HepG2 (cell line): ENCODE measurements around the gene PHACTR3. TPM values are rescaled to one million over a fixed set of nuclear protein-coding genes. Genes with fewer than 3 reads are reported as not detected.

ENCODE experiments used
- ATAC-seq: fragments of 200-7000 bp; cut with Tn5 transposase; 3 replicates; pipeline ENCODE4 v1.9.1; 2020; ENCODE audit warnings: mild to moderate bottlenecking, moderate library complexity
- BruUV-seq: library from RNA; stranded (reverse); fragments of 400-500 nt; replicated peaks from 2 replicates; lab custom pipeline; 2021; lab: Mats Ljungman, UMichigan
- CTCF ChIA-PET: fragments of 300-600 bp; formaldehyde crosslinking; extraction: SDS; loops from one replicate; lab custom pipeline; 2021; ENCODE audit warnings: low total read pairs, inconsistent platforms, low intra/inter-chr PET ratio; lab: Yijun Ruan, JAX
- POLR2A ChIA-PET: fragments of 350-600 bp; sonication (Branson Sonifier 250); formaldehyde crosslinking; loops from one replicate; lab custom pipeline; 2020; ENCODE audit warnings: antibody characterized with exemption, inconsistent platforms; lab: Yijun Ruan, JAX
- DNase-seq: peaks from one replicate; pipeline ENCODE4 v3.0.0-alpha.2; 2015; ENCODE audit warnings: low spot score
- FAIRE-seq: peaks from 3 replicates; lab custom pipeline; 2011; peaks lifted over from hg19 to GRCh38; lab: Jason Lieb, UNC
- H2AFZ ChIP-seq: one replicate; pipeline ENCODE4 v1.6.1; 2011; ENCODE audit warnings: low read length, inconsistent platforms
- H3K27ac ChIP-seq: fragments of 300-600 bp; 3 replicates; pipeline ENCODE4 v1.8.0; 2011; ENCODE audit warnings: mixed run types, mild to moderate bottlenecking, mixed read lengths, low read length, inconsistent platforms; ENCODE audit not compliant: insufficient read depth; ENCODE audit errors: extremely low read length
- H3K27me3 ChIP-seq, 2 experiments: fragments of 200-600 bp in 1 of 2; 2 replicates in 1 of 2; 3 replicates in 1 of 2; pipeline versions ENCODE4 v1.6.0 to v1.8.0; 2011; ENCODE audit warnings: low read length in 2 of 2, mild to moderate bottlenecking in 2 of 2, moderate library complexity in 2 of 2, inconsistent platforms in 1 of 2; ENCODE audit not compliant: insufficient read depth in 2 of 2, control insufficient read depth in 1 of 2
- H3K36me3 ChIP-seq, 2 experiments: fragments of 200-600 bp in 1 of 2; replicated peaks in 1 of 2; 2 replicates in 1 of 2; 3 replicates in 1 of 2; pipeline versions ENCODE4 v1.5.1 to v1.8.0; 2011; ENCODE audit warnings: low read length in 2 of 2, inconsistent platforms in 1 of 2; ENCODE audit not compliant: insufficient read depth in 2 of 2, control insufficient read depth in 1 of 2
- H3K4me1 ChIP-seq: 2 replicates; pipeline ENCODE4 v1.5.1; 2012; ENCODE audit warnings: low read length, inconsistent platforms; ENCODE audit not compliant: insufficient read depth
- H3K4me2 ChIP-seq: 2 replicates; pipeline ENCODE4 v1.6.0; 2011; ENCODE audit warnings: low read depth, low read length, inconsistent platforms
- H3K4me3 ChIP-seq, 3 experiments: fragments of 200-600 bp in 1 of 3; sonication (generic), shearing (Covaris generic) in 1 of 3; replicated peaks in 1 of 3; 2 replicates each; pipeline ENCODE4 v1.5.1; 2011 to 2016; ENCODE audit warnings: low read length in 3 of 3, inconsistent platforms in 2 of 3, low read depth in 2 of 3, mild to moderate bottlenecking in 2 of 3, control low read depth in 1 of 3, mixed read lengths in 1 of 3; ENCODE audit not compliant: insufficient read depth in 1 of 3
- H3K79me2 ChIP-seq: one replicate; pipeline ENCODE4 v1.6.1; 2011; ENCODE audit warnings: low read length, inconsistent platforms; ENCODE audit not compliant: insufficient read depth
- H3K9ac ChIP-seq: 2 replicates; pipeline ENCODE4 v1.6.0; 2011; ENCODE audit warnings: mild to moderate bottlenecking, low read depth, low read length, inconsistent platforms; ENCODE audit not compliant: insufficient read depth
- H3K9me3 ChIP-seq: 2 replicates; pipeline ENCODE4 v1.5.1; 2012; ENCODE audit warnings: mild to moderate bottlenecking, low read length
- H4K20me1 ChIP-seq: 2 replicates; pipeline ENCODE4 v1.6.0; 2011; ENCODE audit warnings: inconsistent platforms, mild to moderate bottlenecking, low read length, moderate library complexity; ENCODE audit not compliant: insufficient read depth
- FOSL1 ChIP-seq: sonication (generic); formaldehyde crosslinking; IDR thresholded peaks from 2 replicates; pipeline ENCODE4 v1.9.0; 2021; ENCODE audit warnings: missing genetic modification reagents, borderline replicate concordance
- MAFF ChIP-seq: IDR thresholded peaks from 2 replicates; pipeline ENCODE4 v1.6.1; 2011; ENCODE audit warnings: low read depth, low read length, improper control_type of control experiment
- NFYC ChIP-seq: IDR thresholded peaks from 2 replicates; pipeline ENCODE4 v1.6.1; 2016; ENCODE audit warnings: missing genetic modification reagents, missing compliant biosample characterization
- RARA ChIP-seq: IDR thresholded peaks from 2 replicates; pipeline ENCODE4 v1.6.1; 2016; ENCODE audit warnings: missing genetic modification reagents, missing compliant biosample characterization
- REPIN1 ChIP-seq: sonication (generic); formaldehyde crosslinking; IDR thresholded peaks from 2 replicates; pipeline ENCODE4 v1.8.0; 2022; ENCODE audit warnings: missing genetic modification reagents, low read depth, mild to moderate bottlenecking, borderline replicate concordance
- SAFB2 ChIP-seq: sonication (generic); formaldehyde crosslinking; IDR thresholded peaks from 2 replicates; pipeline ENCODE4 v1.5.1; 2020; ENCODE audit warnings: missing genetic modification reagents, low read depth, mild to moderate bottlenecking, borderline replicate concordance
- SMARCC2 ChIP-seq: fragments of 450-650 bp; IDR thresholded peaks from 2 replicates; pipeline ENCODE4 v1.6.1; 2017; ENCODE audit warnings: antibody characterized with exemption, mild to moderate bottlenecking
- SMYD3 ChIP-seq: sonication (generic); formaldehyde crosslinking; IDR thresholded peaks from 2 replicates; pipeline ENCODE4 v1.8.1; 2023; ENCODE audit warnings: mild to moderate bottlenecking, missing genetic modification reagents
- STAG1 ChIP-seq: sonication (generic); formaldehyde crosslinking; IDR thresholded peaks from 2 replicates; pipeline ENCODE4 v1.4.0; 2020; ENCODE audit warnings: missing genetic modification reagents
- ZBTB1 ChIP-seq: sonication (generic); formaldehyde crosslinking; IDR thresholded peaks from 2 replicates; pipeline ENCODE4 v1.4.0; 2020; ENCODE audit warnings: missing genetic modification reagents, borderline replicate concordance
- ZMYM2 ChIP-seq: sonication (generic); formaldehyde crosslinking; IDR thresholded peaks from 2 replicates; pipeline ENCODE4 v1.8.0; 2022; ENCODE audit warnings: mild to moderate bottlenecking, missing genetic modification reagents
- ZNF251 ChIP-seq: sonication (generic); formaldehyde crosslinking; IDR thresholded peaks from 2 replicates; pipeline ENCODE4 v1.9.0; 2021; ENCODE audit warnings: mild to moderate bottlenecking, missing genetic modification reagents
- ZNF350 ChIP-seq: sonication (generic); formaldehyde crosslinking; IDR thresholded peaks from 2 replicates; pipeline ENCODE4 v1.4.0; 2020; ENCODE audit warnings: mild to moderate bottlenecking, low read depth, missing genetic modification reagents, borderline replicate concordance
- ZNF839 ChIP-seq: sonication (generic); formaldehyde crosslinking; IDR thresholded peaks from 2 replicates; pipeline ENCODE4 v1.4.0; 2020; ENCODE audit warnings: missing genetic modification reagents, mild to moderate bottlenecking, borderline replicate concordance
- WGBS: methylation state at CpG from one replicate; pipeline ENCODE4 v1.1.6; 2017; ENCODE audit warnings: low lambda C conversion rate; 5-methylcytosine and 5-hydroxymethylcytosine counted together
- in situ Hi-C: cut with HindIII; loops from 2 replicates; pipeline ENCODE4 v1.10.0; 2017; ENCODE audit warnings: low pct_unique_long_range_greater_than_20kb; ENCODE audit not compliant: extremely low pct_ligation_motif_present
- intact Hi-C: fragments of 100-400 bp; cut with micrococcal nuclease; formaldehyde crosslinking; loops from one replicate; pipeline ENCODE4 v1.10.0; 2022; ENCODE audit not compliant: unreplicated experiment
- polyA plus RNA-seq, 8 experiments: library from polyadenylated mRNA; depleted of rRNA in 3 of 8; stranded (reverse) in 7 of 8; unstranded in 1 of 8; fragments of >200 nt; fragmentation: Illumina TruSeq in 4 of 8; extraction: Trizol in 4 of 8; gene quantifications; 2 replicates each; pipeline versions ENCODE4 v1.2.1 to v1.2.3, GENCODE V29; 2011 to 2016; ENCODE audit warnings: low read depth in 4 of 8, missing spikeins in 1 of 8, mixed read lengths in 1 of 8; ENCODE audit not compliant: insufficient read depth in 1 of 8
- total RNA-seq, 5 experiments: library from RNA; depleted of rRNA; stranded (reverse); fragments of >200 nt; fragmentation: Illumina TruSeq; extraction: Trizol; gene quantifications; 2 replicates each; pipeline ENCODE4 v1.2.3, GENCODE V29; 2016; ENCODE audit warnings: low read depth in 1 of 5
- TF ChIP-seq, protein P1 (sequence below): sonication (generic); formaldehyde crosslinking; IDR thresholded peaks from 2 replicates; pipeline ENCODE4 v1.5.1; 2020; ENCODE audit warnings: mild to moderate bottlenecking, missing genetic modification reagents, moderate library complexity
- TF ChIP-seq, protein P2 (sequence below): sonication (generic); formaldehyde crosslinking; IDR thresholded peaks from 2 replicates; pipeline ENCODE4 v1.8.1; 2022; ENCODE audit warnings: low read depth, mild to moderate bottlenecking, missing genetic modification reagents
- TF ChIP-seq, protein P3 (sequence below): fragments of 450-650 bp; IDR thresholded peaks from 2 replicates; pipeline ENCODE4 v1.6.1; 2016

The PHACTR3 gene
- total and polyA plus RNA-seq, 2 of the 13 experiments (the other 11 are each of a cell fraction or from before 2014, with no cell fraction given), result not detected

DNA sequence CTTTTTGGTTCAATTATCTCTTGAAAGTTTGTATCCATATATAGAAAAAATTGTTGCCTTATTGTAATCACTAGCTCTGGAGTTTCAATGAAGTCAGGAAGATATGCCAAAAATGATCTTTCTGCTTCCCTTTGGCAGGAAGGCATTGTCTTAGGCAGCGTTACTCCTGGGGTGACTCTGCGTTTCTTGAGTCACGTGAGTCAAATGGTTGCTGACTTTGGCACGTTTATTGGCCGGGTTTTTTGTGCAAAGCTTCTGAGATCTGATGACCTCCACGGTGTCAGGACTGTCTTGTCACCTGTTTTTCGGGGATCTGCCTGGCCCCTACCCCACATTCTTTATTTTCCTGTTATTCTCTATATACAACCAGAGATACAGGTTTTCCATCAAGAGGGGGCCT lies 10.4 kb downstream of the PHACTR3 start (continued):
- TF ChIP-seq, protein P1, sequence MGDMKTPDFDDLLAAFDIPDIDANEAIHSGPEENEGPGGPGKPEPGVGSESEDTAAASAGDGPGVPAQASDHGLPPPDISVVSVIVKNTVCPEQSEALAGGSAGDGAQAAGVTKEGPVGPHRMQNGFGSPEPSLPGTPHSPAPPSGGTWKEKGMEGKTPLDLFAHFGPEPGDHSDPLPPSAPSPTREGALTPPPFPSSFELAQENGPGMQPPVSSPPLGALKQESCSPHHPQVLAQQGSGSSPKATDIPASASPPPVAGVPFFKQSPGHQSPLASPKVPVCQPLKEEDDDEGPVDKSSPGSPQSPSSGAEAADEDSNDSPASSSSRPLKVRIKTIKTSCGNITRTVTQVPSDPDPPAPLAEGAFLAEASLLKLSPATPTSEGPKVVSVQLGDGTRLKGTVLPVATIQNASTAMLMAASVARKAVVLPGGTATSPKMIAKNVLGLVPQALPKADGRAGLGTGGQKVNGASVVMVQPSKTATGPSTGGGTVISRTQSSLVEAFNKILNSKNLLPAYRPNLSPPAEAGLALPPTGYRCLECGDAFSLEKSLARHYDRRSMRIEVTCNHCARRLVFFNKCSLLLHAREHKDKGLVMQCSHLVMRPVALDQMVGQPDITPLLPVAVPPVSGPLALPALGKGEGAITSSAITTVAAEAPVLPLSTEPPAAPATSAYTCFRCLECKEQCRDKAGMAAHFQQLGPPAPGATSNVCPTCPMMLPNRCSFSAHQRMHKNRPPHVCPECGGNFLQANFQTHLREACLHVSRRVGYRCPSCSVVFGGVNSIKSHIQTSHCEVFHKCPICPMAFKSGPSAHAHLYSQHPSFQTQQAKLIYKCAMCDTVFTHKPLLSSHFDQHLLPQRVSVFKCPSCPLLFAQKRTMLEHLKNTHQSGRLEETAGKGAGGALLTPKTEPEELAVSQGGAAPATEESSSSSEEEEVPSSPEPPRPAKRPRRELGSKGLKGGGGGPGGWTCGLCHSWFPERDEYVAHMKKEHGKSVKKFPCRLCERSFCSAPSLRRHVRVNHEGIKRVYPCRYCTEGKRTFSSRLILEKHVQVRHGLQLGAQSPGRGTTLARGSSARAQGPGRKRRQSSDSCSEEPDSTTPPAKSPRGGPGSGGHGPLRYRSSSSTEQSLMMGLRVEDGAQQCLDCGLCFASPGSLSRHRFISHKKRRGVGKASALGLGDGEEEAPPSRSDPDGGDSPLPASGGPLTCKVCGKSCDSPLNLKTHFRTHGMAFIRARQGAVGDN (CRISPR knock-in tag), result no peak
- TF ChIP-seq NFYC, result no peak
- TF ChIP-seq ZNF350 (CRISPR knock-in tag), result no peak
- no peak for TF ChIP-seq ZNF839 (CRISPR knock-in tag)
- TF ChIP-seq ZBTB1 (CRISPR knock-in tag), result no peak
- no peak for TF ChIP-seq STAG1 (CRISPR knock-in tag)
- no peak for TF ChIP-seq SAFB2 (CRISPR knock-in tag)
- no peak for TF ChIP-seq ZNF251 (CRISPR knock-in tag)

DNA sequence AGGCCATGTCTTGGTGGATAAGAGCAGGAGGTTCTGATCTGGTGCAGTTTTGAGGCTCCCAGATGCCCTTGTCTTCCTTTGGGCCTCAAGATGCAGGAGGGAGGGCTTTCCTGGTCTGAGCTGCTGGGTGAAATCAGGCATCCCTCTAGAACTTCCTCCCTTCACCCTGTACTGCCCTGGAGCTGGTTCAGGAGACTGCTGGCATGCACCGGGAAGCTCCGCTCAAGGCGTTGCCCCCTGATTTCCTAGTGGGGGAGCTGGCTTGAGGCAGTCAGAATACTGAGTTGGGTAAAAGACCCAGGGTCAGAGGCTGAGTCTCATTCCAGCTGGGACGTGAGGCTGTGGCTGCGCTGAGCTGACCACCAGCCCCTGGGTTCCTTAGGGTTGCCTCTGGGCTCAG lies 12.0 kb downstream of the PHACTR3 start:
- H3K4me2 ChIP-seq, result no peak overlapping the region
- H3K27ac ChIP-seq, result no peak overlapping the region
- no peaks in the 10 kb centered on the region for H3K9me3 ChIP-seq
- ATAC-seq (no peak), DNase-seq (no peak), FAIRE-seq (no peak)
- in situ Hi-C loops (no loop called here), intact Hi-C loops (loop anchor here (10.0 kb wide), 1 partner anchor 1618 kb away; no protein-coding TSS in a partner anchor)
- H3K36me3 ChIP-seq, result no peaks in the 10 kb centered on the region
- 4% methylated on average over 5 of the region's 5 CpGs for WGBS
- H3K79me2 ChIP-seq, result no peaks in the 10 kb centered on the region
- no peak overlapping the region for H3K9ac ChIP-seq
- H3K4me1 ChIP-seq, result no peaks in the 10 kb centered on the region
- H2AFZ ChIP-seq, result no peak overlapping the region
- H3K27me3 ChIP-seq, result peaks cover 5 to 42% of the 10 kb centered on the region in 2 experiments; a peak in 4 of 5 replicates
- CTCF ChIA-PET, result no interaction called here
- H3K4me3 ChIP-seq, result no peak overlapping the region
- no TSS peak for BruUV-seq
- H4K20me1 ChIP-seq, result no peaks in the 10 kb centered on the region
- POLR2A ChIA-PET, result no interaction called here
- TF ChIP-seq, protein P2, sequence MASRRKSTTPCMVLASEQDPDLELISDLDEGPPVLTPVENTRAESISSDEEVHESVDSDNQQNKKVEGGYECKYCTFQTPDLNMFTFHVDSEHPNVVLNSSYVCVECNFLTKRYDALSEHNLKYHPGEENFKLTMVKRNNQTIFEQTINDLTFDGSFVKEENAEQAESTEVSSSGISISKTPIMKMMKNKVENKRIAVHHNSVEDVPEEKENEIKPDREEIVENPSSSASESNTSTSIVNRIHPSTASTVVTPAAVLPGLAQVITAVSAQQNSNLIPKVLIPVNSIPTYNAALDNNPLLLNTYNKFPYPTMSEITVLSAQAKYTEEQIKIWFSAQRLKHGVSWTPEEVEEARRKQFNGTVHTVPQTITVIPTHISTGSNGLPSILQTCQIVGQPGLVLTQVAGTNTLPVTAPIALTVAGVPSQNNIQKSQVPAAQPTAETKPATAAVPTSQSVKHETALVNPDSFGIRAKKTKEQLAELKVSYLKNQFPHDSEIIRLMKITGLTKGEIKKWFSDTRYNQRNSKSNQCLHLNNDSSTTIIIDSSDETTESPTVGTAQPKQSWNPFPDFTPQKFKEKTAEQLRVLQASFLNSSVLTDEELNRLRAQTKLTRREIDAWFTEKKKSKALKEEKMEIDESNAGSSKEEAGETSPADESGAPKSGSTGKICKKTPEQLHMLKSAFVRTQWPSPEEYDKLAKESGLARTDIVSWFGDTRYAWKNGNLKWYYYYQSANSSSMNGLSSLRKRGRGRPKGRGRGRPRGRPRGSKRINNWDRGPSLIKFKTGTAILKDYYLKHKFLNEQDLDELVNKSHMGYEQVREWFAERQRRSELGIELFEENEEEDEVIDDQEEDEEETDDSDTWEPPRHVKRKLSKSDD, result no peak
- TF ChIP-seq, protein P3, sequence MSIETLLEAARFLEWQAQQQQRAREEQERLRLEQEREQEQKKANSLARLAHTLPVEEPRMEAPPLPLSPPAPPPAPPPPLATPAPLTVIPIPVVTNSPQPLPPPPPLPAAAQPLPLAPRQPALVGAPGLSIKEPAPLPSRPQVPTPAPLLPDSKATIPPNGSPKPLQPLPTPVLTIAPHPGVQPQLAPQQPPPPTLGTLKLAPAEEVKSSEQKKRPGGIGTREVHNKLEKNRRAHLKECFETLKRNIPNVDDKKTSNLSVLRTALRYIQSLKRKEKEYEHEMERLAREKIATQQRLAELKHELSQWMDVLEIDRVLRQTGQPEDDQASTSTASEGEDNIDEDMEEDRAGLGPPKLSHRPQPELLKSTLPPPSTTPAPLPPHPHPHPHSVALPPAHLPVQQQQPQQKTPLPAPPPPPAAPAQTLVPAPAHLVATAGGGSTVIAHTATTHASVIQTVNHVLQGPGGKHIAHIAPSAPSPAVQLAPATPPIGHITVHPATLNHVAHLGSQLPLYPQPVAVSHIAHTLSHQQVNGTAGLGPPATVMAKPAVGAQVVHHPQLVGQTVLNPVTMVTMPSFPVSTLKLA, result no peak
- TF ChIP-seq MAFF (no peak), ZMYM2 (CRISPR knock-in tag) (no peak), RARA (CRISPR knock-in tag) (no peak), SMYD3 (no peak), SMARCC2 (no peak), REPIN1 (CRISPR knock-in tag) (no peak), FOSL1 (no peak)
